H1 (cell line): ENCODE results near the gene ZC3H11A. TPM values are rescaled to one million over a fixed set of nuclear protein-coding genes. Genes with fewer than 3 reads are reported as not detected.

Source experiments
- BRCA1 ChIP-seq: IDR thresholded peaks from 2 replicates; pipeline ENCODE4 v1.6.1; 2012; ENCODE audit warnings: low read depth, low read length, improper control_type of control experiment
- polyA plus RNA-seq, 7 experiments: library from polyadenylated mRNA; depleted of rRNA in 3 of 7; stranded (reverse) in 5 of 7; unstranded in 2 of 7; fragments of >200 nt in 5 of 7; fragments of 200-250 nt in 2 of 7; gene quantifications; 1 replicate in 5 of 7; 2 replicates in 1 of 7; 4 replicates in 1 of 7; pipeline versions ENCODE4 v1.2.1 to v1.2.3, GENCODE V29; 2011 to 2013; ENCODE audit warnings: missing spikeins in 2 of 7, mixed read lengths in 2 of 7
- total RNA-seq: library from RNA; stranded (reverse); fragmentation: NEBNext Ultra II Directional; extraction: Animal tissue kit (Norgen Biotek cat#: 25700); gene quantifications from 2 replicates; pipeline ENCODE4 v1.2.1, GENCODE V29; 2021

Gene ZC3H11A
- total and polyA plus RNA-seq, 2 of the 8 experiments (the other 6 are each of a cell fraction or from before 2014, with no cell fraction given) = 37.2 to 105 TPM

- TF ChIP-seq BRCA1 = no peak
Observed at GRCh38 chr1:203828002-203828401, 32.6 kb downstream of the ZC3H11A start (continued).
